NCI-H2081 (cell line): ENCODE measurements around the gene SCGB1C2.
A peak's percentile ranks its signal among the peaks of the same experiment; 100 is the strongest.
"Not testable (repeated sequence)": the region's sequence is repeated elsewhere in the genome, so short reads cannot be mapped to it uniquely, and the experiment has no call there.

ENCODE experiments used
- DNase-seq, 2 experiments: peaks; one replicate each; lab custom pipeline; 2025; lab: John Stamatoyannopoulos, UW

Gene SCGB1C2

DNA sequence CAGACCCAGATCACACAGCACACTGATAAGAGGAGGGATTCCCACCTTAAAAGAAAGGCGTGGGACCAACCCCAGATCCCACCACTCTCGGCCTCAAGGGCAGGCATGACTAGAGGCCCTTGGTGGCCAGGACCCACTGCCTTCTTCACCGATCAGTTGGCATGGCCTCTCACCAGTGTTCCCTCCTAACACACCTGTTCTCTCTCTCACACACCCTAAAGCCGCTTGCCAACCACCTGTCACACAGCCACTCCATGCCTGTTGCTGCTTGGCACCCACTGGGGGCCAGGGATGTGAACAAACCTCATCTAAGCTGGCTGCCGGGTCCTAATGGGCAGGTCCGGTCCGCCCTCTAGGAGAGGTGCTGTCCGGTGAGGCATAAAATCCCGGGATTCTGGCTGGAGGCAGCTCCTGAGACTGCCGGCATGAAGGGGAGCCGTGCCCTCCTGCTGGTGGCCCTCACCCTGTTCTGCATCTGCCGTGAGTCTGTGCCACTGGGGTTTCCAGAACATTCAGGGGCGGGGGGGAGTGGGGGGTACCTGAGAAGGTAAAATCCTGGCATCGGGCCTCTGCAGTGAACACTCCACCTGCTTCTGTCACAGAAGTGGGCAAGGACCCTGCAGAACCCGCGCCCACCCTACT is at the start of gene SCGB1C2:
TSS of gene SCGB1C2 (plus strand) at position 404 of the 642 bp plus-strand sequence. CDS start at position 426, 22 bp downstream.
- not testable (repeated sequence) for DNase-seq

GRCh38 chr17:113111-113510 is 24.3 kb upstream of the SCGB1C2 start:
- DNase-seq = not testable (repeated sequence)

DNA sequence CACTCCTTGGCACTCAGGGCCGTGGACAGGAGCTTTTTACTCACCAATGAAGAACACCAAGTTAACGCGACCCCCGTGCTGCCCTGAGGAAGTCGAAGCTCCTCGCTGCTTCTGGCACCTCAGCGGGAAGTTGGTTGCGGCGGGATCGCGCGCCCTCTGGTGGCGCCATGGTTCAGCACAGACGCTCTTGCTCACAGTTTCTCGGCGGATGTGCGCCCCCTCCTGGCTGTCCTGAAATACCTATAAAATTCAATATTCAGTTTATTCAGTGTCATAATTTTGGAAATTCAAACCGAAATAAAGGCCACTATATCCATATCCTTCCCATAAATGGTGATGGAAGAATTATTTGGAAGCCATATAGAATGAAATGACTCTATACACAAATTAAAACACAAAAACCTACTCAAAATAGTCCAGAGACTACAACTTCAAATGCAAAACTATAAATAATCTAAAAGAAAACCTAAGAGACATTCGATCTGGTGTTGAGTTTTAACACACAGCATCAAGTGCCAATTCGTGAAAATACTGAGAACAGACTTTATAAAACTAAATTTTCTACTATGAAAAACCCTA is 18.9 kb upstream of the SCGB1C2 start:
- not testable (repeated sequence) for DNase-seq

DNA sequence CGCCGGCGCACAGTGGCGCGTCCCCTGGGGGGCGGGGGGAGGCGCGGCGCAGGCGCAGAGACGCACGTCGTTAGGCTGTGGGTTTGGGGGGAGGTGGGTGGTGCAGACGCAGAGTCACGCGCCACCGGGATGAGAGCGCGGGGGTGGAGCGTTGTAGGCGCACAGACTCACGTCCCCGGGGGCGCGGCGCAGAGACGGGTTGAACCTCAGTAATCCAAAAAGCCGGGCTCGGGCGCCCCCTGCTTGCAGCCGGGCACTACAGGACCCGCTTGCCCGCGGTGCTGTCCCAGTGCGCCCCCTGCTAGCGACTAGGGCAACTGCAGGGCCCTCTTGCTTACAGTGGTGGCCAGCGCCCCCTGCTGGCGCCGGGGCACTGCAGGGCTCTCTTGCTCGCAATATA is 3.4 kb upstream of the SCGB1C2 start:
- DNase-seq = not testable (repeated sequence)

- DNase-seq = not testable (repeated sequence)
Measured at GRCh38 chr17:134332-134785, 3.0 kb upstream of the SCGB1C2 start.

DNA sequence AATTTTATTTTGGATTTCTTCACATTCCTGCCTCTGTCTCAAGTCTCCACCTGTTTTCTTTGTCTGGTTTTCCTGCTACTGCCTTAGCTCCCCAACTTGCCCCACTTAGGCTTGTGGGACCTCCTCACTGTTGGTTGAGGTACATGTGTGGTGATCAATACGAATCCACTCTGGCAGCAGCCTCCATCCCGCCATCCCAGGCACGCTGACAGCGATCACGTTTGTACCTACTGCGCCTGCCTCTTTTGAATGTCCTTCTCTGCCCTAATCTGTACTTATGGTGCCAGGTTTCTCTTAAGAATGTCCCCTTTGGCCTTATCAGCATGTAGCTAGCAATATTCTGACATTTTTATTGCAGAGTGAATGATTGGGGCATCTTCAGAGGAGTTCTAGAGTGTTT is 2.3 kb upstream of the SCGB1C2 start:
- not testable (repeated sequence) for DNase-seq

DNA sequence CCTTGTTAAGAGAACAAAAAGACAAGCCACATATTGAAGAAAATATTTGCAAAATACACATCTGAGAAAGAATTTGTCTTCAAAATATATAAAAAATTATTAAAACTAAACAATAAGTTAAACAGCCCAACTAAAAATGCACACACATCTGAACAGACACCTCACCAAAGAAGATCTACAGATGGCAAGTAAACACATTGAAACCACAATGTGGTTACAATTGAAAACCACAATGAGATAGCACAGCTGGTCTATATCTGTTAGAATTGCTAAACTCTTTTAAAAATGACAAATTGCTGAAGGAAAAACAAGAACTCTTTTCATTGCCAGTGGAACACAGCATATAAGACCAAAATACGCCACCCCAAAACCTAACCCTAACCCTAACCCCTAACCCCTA is 1.5 kb upstream of the SCGB1C2 start:
- not testable (repeated sequence) for DNase-seq

- DNase-seq = not testable (repeated sequence)
Measured at GRCh38 chr17:136531-136930, 838 bp upstream of the SCGB1C2 start.

DNA sequence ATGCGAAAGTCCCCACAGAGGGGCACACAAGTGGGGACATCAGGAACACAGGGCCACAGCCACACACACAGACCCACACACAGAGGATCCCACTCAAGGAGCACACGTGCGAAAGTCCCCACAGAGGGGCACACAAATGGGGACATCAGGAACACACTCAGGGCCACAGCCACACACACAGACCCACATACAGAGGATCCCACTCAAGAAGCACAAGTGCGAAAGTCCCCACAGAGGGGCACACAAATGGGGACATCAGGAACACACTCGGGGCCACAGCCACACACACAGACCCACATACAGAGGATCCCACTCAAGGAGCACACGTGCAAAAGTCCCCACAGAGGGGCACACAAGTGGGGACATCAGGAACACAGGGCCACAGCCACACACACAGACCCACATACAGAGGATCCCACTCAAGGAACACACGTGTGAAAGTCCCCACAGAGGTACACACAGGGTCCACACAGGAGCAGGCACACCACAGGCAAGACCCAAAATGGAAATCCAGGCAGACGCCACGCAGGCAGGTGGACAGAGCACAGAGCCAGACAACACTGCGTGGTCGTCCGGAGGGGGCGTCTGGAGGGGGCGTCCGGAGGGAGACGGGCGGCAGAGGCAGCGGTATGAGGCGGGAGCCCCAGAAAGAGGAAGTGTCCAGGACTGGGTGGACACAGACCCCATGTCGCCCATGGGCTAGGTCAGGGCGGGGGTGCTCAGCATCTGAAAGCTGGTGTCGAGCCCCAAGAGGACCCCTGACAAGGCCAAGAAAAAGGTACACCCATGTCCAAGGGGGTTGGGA is 2.2 kb downstream of the SCGB1C2 start:
- DNase-seq = not testable (repeated sequence)

- DNase-seq = peak; percentile 3 to 27
Measured at GRCh38 chr17:142102-142661, 4.8 kb downstream of the SCGB1C2 start.

DNA sequence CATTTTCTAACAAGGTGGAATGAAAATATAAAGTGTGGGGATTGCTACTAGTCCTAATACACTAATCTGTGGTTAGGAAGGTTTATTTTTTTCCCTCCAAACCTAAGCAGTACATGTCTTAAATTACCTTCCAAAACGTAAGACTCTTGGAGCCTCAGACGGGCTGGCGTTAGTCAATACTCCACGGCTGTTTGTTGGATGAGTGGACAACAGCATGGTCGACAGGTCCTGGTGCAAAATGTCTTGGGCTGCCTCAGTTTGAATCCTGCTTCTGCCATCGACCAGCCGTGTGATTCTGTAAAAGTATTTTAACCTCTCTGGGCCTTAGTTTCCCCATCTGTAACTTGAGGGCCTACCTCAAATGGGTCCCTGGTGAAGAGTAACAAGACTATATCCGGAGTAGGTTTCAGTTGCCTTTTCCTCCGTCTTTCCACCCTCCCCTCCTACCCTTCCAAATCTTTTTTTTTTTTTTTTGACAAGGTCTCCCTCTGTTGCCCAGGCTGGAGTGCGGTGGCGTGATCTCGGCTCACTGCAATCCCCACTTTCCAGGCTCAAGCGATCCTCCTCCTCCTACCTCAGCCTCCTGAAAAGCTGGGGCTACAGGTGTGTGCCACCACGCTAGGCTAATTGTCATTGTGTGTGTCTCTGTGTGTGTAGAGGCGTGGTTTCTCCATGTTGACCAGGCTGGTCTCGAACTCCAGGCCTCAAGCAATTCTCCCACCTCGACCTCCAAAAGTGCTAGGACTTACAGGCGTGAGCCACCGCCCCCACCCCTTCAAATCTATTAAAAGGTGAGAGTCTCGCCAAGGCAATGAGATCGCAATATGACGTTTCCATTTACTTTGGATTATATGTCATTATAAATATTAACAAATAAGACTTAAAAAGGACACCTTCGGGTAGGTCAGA is 5.8 kb downstream of the SCGB1C2 start:
- DNase-seq = no peak

DNA sequence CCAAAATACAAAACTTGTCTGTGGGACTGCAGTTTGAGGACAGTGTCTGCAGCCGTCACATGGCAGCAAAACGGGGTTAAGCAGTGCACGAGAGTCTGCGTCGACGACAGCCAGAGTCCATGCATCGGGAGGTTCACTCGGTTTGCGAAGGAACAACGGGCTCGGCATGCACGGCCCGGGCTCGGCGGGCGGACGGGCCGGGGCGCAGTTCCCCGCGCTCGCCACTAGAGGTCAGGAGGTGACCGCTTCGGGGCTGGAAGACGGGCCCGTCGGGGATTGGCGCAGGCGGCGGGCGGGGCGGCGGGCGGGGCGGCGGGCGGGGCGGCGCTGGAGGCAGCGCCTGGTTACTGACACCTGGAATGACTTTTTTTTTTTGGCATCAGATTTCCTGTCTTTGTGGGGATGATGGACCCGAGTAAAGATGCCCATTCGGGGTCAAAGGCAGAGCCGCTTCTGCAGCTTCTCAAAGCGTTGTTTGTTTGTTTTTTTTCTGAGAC is 6.5 kb downstream of the SCGB1C2 start:
- DNase-seq = peak; percentile 55 to 57

DNA sequence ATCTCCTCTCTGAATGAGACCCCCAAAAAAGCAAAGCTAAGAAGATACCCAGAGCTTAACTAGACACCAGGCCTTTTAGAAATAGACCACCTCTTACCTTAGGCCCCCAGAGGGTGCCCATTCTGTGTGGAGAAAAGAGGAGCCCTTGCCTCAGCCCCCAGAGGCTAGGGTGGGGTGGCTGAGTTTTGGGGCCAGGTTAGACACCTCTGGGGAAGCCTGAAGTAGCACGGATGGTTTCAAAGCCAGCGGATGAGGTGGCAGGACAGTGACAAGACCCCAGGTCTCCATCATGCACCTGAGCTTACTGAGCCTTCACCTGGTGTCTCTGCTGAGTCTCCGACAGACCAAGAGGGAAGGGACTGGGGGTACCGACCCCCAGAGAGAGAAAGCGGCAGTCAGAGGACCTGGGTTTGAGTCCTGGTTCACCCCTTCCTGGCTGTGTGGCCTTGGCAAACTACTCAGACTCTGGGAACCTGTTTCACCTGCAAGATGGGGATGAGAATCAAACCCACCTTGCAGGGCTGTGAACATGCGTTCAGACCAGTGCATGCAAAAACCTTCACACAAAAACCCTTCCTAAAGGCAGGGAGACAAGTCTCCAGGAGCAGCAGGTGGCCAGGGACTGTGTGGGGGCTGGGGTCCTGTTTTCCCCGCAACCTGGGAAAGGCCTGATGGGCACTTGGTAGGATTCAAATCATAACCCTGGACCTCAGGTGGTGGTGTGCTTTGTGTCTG is 7.7 kb downstream of the SCGB1C2 start:
- no peak for DNase-seq

- DNase-seq = no peak
Measured at GRCh38 chr17:145671-146541, 8.5 kb downstream of the SCGB1C2 start.

- DNase-seq = no peak
Measured at GRCh38 chr17:146546-146945, 9.2 kb downstream of the SCGB1C2 start.

DNA sequence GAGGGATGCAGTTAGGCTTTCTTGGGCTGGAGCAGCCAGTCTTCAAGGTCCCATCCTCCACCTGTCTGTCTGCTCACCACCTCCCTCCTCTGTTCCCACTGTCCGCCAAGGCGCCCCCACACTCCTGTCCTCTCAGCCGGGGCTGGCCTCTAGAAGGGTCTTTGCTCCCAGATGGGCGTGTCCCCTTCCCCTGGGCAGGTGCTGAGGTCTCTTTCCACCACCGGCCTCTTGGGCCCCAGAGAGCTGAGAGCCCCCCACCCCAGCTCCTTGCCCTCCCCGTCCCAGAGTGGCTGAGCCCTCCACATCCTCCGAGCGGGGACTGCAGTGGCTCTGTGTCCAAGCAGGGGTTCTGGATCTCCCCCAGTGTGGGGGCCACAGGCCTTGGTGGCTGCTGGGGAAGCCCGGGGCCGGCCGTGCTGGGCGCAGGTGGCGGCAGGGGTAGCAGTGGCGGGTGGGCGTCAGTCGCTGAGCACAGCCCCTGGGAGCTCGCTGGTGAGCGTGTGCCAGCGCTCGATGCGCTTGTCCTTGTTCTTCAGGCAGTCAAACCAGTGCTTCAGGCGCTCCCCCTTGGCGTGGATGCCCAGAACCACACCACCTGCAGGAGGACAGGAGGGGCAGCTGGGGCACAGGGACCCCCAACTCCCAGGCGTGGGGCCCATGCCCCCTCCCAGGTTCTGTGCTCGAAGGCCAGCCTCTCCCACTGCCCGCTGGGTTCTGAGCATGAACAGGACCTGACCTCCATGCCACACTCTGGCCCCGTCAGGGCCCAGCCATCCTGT is 9.8 kb downstream of the SCGB1C2 start:
- no peak for DNase-seq

- no peak for DNase-seq
Measured at GRCh38 chr17:147796-148740, 10.7 kb downstream of the SCGB1C2 start.

- no peak for DNase-seq
Measured at GRCh38 chr17:148757-149156, 11.4 kb downstream of the SCGB1C2 start.
